SK-N-SH (cell line): Measurements from ENCODE around the gene TMEM184C. TPM values are rescaled to one million over a fixed set of nuclear protein-coding genes. Genes with fewer than 3 reads are reported as not detected.

Source experiments
- CTCF ChIA-PET: fragments of 300-600, 350-600 bp; formaldehyde crosslinking; extraction: SDS; loops from one replicate; lab custom pipeline; 2021; lab: Yijun Ruan, JAX
- POLR2A ChIA-PET: fragments of 350-600 bp; sonication (Branson Sonifier 250); formaldehyde crosslinking; extraction: SDS; loops from one replicate; lab custom pipeline; 2020; ENCODE audit warnings: antibody characterized with exemption, inconsistent platforms; lab: Yijun Ruan, JAX
- DNase-seq: peaks from one replicate; pipeline ENCODE4 v3.0.0; 2012
- H2AFZ ChIP-seq: fragments of 200-600 bp; sonication (generic); 2 replicates; pipeline ENCODE4 v1.8.1; 2016; ENCODE audit warnings: antibody characterized with exemption, mild to moderate bottlenecking, low read depth
- H3F3A ChIP-seq: fragments of 200-600 bp; sonication (generic); replicated peaks from 2 replicates; pipeline ENCODE3; 2016; ENCODE audit warnings: antibody characterized with exemption, mild to moderate bottlenecking; ENCODE audit not compliant: insufficient read depth
- H3K27ac ChIP-seq, 2 experiments: fragments of 200-500 bp in 1 of 2; fragments of 200-600 bp in 1 of 2; sonication (Bioruptor generic) in 1 of 2; sonication (generic), shearing (Covaris generic) in 1 of 2; 2 replicates each; pipeline versions ENCODE4 v1.5.1 to v1.6.1; 2014 to 2016; ENCODE audit warnings: low read depth in 2 of 2, inconsistent platforms in 1 of 2, low read length in 1 of 2, mild to moderate bottlenecking in 1 of 2, mixed read lengths in 1 of 2
- H3K27me3 ChIP-seq: fragments of 200-600 bp; sonication (generic), shearing (Covaris generic); 2 replicates; pipeline ENCODE4 v1.6.1; 2016; ENCODE audit warnings: mixed run types; ENCODE audit not compliant: insufficient read depth
- H3K36me3 ChIP-seq, 2 experiments: fragments of 200-500 bp in 1 of 2; fragments of 200-600 bp in 1 of 2; sonication (Bioruptor generic) in 1 of 2; sonication (generic) in 1 of 2; replicated peaks in 1 of 2; 2 replicates each; pipeline versions ENCODE3 to v1.5.1; 2014 to 2016; ENCODE audit warnings: low read length in 1 of 2, mild to moderate bottlenecking in 1 of 2; ENCODE audit not compliant: insufficient read depth in 2 of 2, control insufficient read depth in 1 of 2
- H3K4me1 ChIP-seq, 2 experiments: fragments of 200-500 bp in 1 of 2; fragments of 200-600 bp in 1 of 2; sonication (Bioruptor generic) in 1 of 2; sonication (generic), shearing (Covaris generic) in 1 of 2; 2 replicates each; pipeline versions ENCODE4 v1.5.1 to v1.6.1; 2014 to 2016; ENCODE audit warnings: low read depth in 1 of 2, low read length in 1 of 2, mixed run types in 1 of 2; ENCODE audit not compliant: insufficient read depth in 2 of 2, control insufficient read depth in 1 of 2
- H3K4me2 ChIP-seq: fragments of 200-600 bp; sonication (generic), shearing (Covaris generic); 2 replicates; pipeline ENCODE4 v1.6.1; 2017; ENCODE audit warnings: mixed run types
- H3K4me3 ChIP-seq, 2 experiments: fragments of 200-500 bp in 1 of 2; fragments of 200-600 bp in 1 of 2; sonication (Bioruptor generic) in 1 of 2; sonication (generic), shearing (Covaris generic) in 1 of 2; 2 replicates each; pipeline versions ENCODE4 v1.5.1 to v1.8.1; 2014 to 2016; ENCODE audit warnings: low read depth in 2 of 2, inconsistent platforms in 1 of 2, low read length in 1 of 2, mild to moderate bottlenecking in 1 of 2, mixed read lengths in 1 of 2, moderate library complexity in 1 of 2
- H3K79me2 ChIP-seq: fragments of 200-600 bp; sonication (generic); 2 replicates; pipeline ENCODE4 v1.8.1; 2017; ENCODE audit warnings: mild to moderate bottlenecking; ENCODE audit not compliant: insufficient read depth
- H3K9ac ChIP-seq: fragments of 200-600 bp; sonication (generic); 2 replicates; pipeline ENCODE4 v1.6.1; 2017; ENCODE audit warnings: mixed run types
- H3K9me2 ChIP-seq: fragments of 200-600 bp; sonication (generic); 2 replicates; pipeline ENCODE4 v1.6.1; 2017; ENCODE audit warnings: mixed run types
- H3K9me3 ChIP-seq: fragments of 200-600 bp; sonication (generic); 2 replicates; pipeline ENCODE4 v1.6.1; 2017; ENCODE audit warnings: mixed run types, mild to moderate bottlenecking, moderate library complexity
- H4K20me1 ChIP-seq: fragments of 200-600 bp; sonication (generic); 2 replicates; pipeline ENCODE4 v1.6.1; 2017; ENCODE audit warnings: mild to moderate bottlenecking, mixed run types; ENCODE audit not compliant: insufficient read depth
- ELF1 ChIP-seq: IDR thresholded peaks from 2 replicates; pipeline ENCODE4 v1.4.0; 2012
- EP300 ChIP-seq, 2 experiments: IDR thresholded peaks; 2 replicates each; pipeline versions ENCODE4 v1.4.0 to v1.6.1; 2012; ENCODE audit warnings: borderline replicate concordance in 1 of 2, low read depth in 1 of 2, low read length in 1 of 2
- FOSL2 ChIP-seq: IDR thresholded peaks from 2 replicates; pipeline ENCODE4 v1.4.0; 2012; ENCODE audit warnings: low read depth, mild to moderate bottlenecking, moderate library complexity, borderline replicate concordance
- FOXJ3 ChIP-seq: sonication (generic); formaldehyde crosslinking; IDR thresholded peaks from 2 replicates; pipeline ENCODE4 v1.5.1; 2020; ENCODE audit warnings: mild to moderate bottlenecking, missing genetic modification reagents
- GATA2 ChIP-seq: sonication (generic); formaldehyde crosslinking; IDR thresholded peaks from 2 replicates; pipeline ENCODE4 v1.5.0; 2020; ENCODE audit warnings: mild to moderate bottlenecking, missing genetic modification reagents
- MXI1 ChIP-seq: IDR thresholded peaks from 2 replicates; pipeline ENCODE4 v1.6.1; 2012; ENCODE audit warnings: mild to moderate bottlenecking, low read depth, low read length, improper control_type of control experiment
- NFIC ChIP-seq: IDR thresholded peaks from 2 replicates; pipeline ENCODE4 v1.4.0; 2012; ENCODE audit warnings: borderline replicate concordance
- RCOR1 ChIP-seq: fragments of 150-350 bp; IDR thresholded peaks from 2 replicates; pipeline ENCODE4 v1.6.1; 2017; ENCODE audit warnings: antibody characterized with exemption, low read length
- RXRA ChIP-seq: IDR thresholded peaks from 2 replicates; pipeline ENCODE4 v1.4.0; 2012; ENCODE audit warnings: low read depth, mild to moderate bottlenecking, borderline replicate concordance
- TAF1 ChIP-seq: IDR thresholded peaks from 2 replicates; pipeline ENCODE4 v1.6.1; 2012; ENCODE audit warnings: low read depth, mild to moderate bottlenecking, low read length, moderate library complexity, borderline replicate concordance
- TEAD4 ChIP-seq: IDR thresholded peaks from 2 replicates; pipeline ENCODE4 v1.4.0; 2012; ENCODE audit warnings: mild to moderate bottlenecking, borderline replicate concordance; ENCODE audit not compliant: insufficient read depth
- ZBTB33 ChIP-seq: IDR thresholded peaks from 2 replicates; pipeline ENCODE4 v1.4.0; 2012; ENCODE audit warnings: low read depth, borderline replicate concordance
- WGBS: methylation state at CpG from one replicate; pipeline ENCODE4 v1.1.6; 2017; ENCODE audit warnings: low lambda C conversion rate; 5-methylcytosine and 5-hydroxymethylcytosine counted together
- polyA plus RNA-seq, 3 experiments: library from polyadenylated mRNA; depleted of rRNA; stranded (reverse); fragments of >200 nt; gene quantifications; 2 replicates each; pipeline ENCODE4 v1.2.3, GENCODE V29; 2012
- TF ChIP-seq, protein P1 (sequence below): IDR thresholded peaks from 2 replicates; pipeline ENCODE4 v1.6.1; 2012; ENCODE audit warnings: mild to moderate bottlenecking, low read depth, low read length, moderate library complexity
- TF ChIP-seq, protein P2 (sequence below): IDR thresholded peaks from 2 replicates; pipeline ENCODE4 v1.4.0; 2012; ENCODE audit warnings: low read depth
- TF ChIP-seq, protein P3 (sequence below): fragments of 200-600 bp; sonication (generic); IDR thresholded peaks from 2 replicates; pipeline ENCODE4 v1.6.1; 2017; ENCODE audit warnings: antibody characterized with exemption, mild to moderate bottlenecking, moderate library complexity
- TF ChIP-seq, protein P4 (sequence below): IDR thresholded peaks from 2 replicates; pipeline ENCODE4 v1.4.0; 2012; ENCODE audit warnings: low read depth, borderline replicate concordance

Gene TMEM184C
- polyA plus RNA-seq, 1 of the 3 experiments (the other 2 are of a cell fraction): 17.5 TPM

- Histone ChIP-seq H3K9me2 (no peaks in the 10 kb centered on the region), H3K79me2 (no peaks in the 10 kb centered on the region), H2AFZ (no peak overlapping the region), H4K20me1 (no peaks in the 10 kb centered on the region), H3K9ac (no peak overlapping the region), H3K27ac (no peak overlapping the region; a peak in 1 of 4 replicates), H3K9me3 (no peaks in the 10 kb centered on the region), H3K4me1 (peaks cover 0 to 8% of the 10 kb centered on the region in 2 experiments; a peak in 2 of 4 replicates), H3K4me3 (no peak overlapping the region), H3F3A (no peaks in the 10 kb centered on the region), H3K36me3 (no peaks in the 10 kb centered on the region), H3K27me3 (no peaks in the 10 kb centered on the region), H3K4me2 (no peak overlapping the region)
- 38% methylated on average over 1 of the region's 1 CpG for WGBS
- ChIA-PET CTCF (interaction anchor here (0.7 to 1.5 kb wide), 3 partner anchors 256 to 514 kb away, joined by 3 to 4 read pairs (median 3); no protein-coding TSS in a partner anchor), POLR2A (no interaction called here)
- TF ChIP-seq RCOR1 (peak; percentile 5; the same call in 1 of the 2 replicates), EP300 (IDR thresholded peaks at IDR 0.05; ENCODE audit: borderline replicate concordance in 1 of 2, low read depth in 1 of 2, low read length in 1 of 2) (peak in 1 of 2 experiments; percentile 20; a peak in 1 of 4 replicates), GATA2 (0 out of 2 replicates have a peak, but pooled peaks have one; percentile 13), FOXJ3 (CRISPR knock-in tag) (no peak)
- peak; percentile 10 for DNase-seq
Measured at GRCh38 chr4:147610686-147611085, 6.5 kb upstream of the TMEM184C start.

GRCh38 chr4:147616849-147617172, 386 bp upstream of the TMEM184C start:
- H3K4me3 ChIP-seq: peak overlapping the region; percentile 79 to 98
- ChIA-PET CTCF (interaction anchor here (0.7 to 5.9 kb wide), 7 partner anchors 17 to 249 kb away, joined by 3 to 47 read pairs (median 4); no protein-coding TSS in a partner anchor), POLR2A (interaction anchor here (0.6 to 1.7 kb wide), 8 partner anchors 9 to 178 kb away, joined by 3 to 13 read pairs (median 4); partner anchors contain the start of genes ARHGAP10 and PRMT9)
- peaks cover 0 to 20% of the 10 kb centered on the region in 2 experiments; a peak in 3 of 4 replicates for H3K4me1 ChIP-seq
- peak overlapping the region in 1 of 2 experiments; percentile 71; a peak in 2 of 4 replicates for H3K27ac ChIP-seq
- H4K20me1 ChIP-seq: peaks cover 7% of the 10 kb centered on the region; the same call in 1 of the 2 replicates
- TF ChIP-seq, protein P1, sequence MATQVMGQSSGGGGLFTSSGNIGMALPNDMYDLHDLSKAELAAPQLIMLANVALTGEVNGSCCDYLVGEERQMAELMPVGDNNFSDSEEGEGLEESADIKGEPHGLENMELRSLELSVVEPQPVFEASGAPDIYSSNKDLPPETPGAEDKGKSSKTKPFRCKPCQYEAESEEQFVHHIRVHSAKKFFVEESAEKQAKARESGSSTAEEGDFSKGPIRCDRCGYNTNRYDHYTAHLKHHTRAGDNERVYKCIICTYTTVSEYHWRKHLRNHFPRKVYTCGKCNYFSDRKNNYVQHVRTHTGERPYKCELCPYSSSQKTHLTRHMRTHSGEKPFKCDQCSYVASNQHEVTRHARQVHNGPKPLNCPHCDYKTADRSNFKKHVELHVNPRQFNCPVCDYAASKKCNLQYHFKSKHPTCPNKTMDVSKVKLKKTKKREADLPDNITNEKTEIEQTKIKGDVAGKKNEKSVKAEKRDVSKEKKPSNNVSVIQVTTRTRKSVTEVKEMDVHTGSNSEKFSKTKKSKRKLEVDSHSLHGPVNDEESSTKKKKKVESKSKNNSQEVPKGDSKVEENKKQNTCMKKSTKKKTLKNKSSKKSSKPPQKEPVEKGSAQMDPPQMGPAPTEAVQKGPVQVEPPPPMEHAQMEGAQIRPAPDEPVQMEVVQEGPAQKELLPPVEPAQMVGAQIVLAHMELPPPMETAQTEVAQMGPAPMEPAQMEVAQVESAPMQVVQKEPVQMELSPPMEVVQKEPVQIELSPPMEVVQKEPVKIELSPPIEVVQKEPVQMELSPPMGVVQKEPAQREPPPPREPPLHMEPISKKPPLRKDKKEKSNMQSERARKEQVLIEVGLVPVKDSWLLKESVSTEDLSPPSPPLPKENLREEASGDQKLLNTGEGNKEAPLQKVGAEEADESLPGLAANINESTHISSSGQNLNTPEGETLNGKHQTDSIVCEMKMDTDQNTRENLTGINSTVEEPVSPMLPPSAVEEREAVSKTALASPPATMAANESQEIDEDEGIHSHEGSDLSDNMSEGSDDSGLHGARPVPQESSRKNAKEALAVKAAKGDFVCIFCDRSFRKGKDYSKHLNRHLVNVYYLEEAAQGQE: no peak
- TF ChIP-seq NFIC (no peak), RCOR1 (no peak), FOSL2 (no peak), ZBTB33 (no peak), MXI1 (no peak), ELF1 (no peak), RXRA (no peak), TEAD4 (no peak), TAF1 (no peak)
- TF ChIP-seq, protein P2, sequence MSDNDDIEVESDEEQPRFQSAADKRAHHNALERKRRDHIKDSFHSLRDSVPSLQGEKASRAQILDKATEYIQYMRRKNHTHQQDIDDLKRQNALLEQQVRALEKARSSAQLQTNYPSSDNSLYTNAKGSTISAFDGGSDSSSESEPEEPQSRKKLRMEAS: no peak
- TF ChIP-seq, protein P3, sequence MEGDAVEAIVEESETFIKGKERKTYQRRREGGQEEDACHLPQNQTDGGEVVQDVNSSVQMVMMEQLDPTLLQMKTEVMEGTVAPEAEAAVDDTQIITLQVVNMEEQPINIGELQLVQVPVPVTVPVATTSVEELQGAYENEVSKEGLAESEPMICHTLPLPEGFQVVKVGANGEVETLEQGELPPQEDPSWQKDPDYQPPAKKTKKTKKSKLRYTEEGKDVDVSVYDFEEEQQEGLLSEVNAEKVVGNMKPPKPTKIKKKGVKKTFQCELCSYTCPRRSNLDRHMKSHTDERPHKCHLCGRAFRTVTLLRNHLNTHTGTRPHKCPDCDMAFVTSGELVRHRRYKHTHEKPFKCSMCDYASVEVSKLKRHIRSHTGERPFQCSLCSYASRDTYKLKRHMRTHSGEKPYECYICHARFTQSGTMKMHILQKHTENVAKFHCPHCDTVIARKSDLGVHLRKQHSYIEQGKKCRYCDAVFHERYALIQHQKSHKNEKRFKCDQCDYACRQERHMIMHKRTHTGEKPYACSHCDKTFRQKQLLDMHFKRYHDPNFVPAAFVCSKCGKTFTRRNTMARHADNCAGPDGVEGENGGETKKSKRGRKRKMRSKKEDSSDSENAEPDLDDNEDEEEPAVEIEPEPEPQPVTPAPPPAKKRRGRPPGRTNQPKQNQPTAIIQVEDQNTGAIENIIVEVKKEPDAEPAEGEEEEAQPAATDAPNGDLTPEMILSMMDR: no peak
- TF ChIP-seq, protein P4, sequence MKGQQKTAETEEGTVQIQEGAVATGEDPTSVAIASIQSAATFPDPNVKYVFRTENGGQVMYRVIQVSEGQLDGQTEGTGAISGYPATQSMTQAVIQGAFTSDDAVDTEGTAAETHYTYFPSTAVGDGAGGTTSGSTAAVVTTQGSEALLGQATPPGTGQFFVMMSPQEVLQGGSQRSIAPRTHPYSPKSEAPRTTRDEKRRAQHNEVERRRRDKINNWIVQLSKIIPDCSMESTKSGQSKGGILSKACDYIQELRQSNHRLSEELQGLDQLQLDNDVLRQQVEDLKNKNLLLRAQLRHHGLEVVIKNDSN: no peak
- H3K27me3 ChIP-seq: no peaks in the 10 kb centered on the region
- no peak overlapping the region for H3K9ac ChIP-seq
- H2AFZ ChIP-seq: peak overlapping the region; percentile 88
- 19% methylated on average over 6 of the region's 6 CpGs for WGBS
- DNase-seq: no peak
- no peaks in the 10 kb centered on the region for H3F3A ChIP-seq
- no peaks in the 10 kb centered on the region for H3K9me2 ChIP-seq
- no peaks in the 10 kb centered on the region for H3K9me3 ChIP-seq
- peak overlapping the region; percentile 88 for H3K4me2 ChIP-seq
- peaks cover 8 to 9% of the 10 kb centered on the region in 2 experiments for H3K36me3 ChIP-seq
- H3K79me2 ChIP-seq: peaks cover 44% of the 10 kb centered on the region
